Panc1 (cell line): ENCODE results near the gene SCEL. TPM values are rescaled to one million over a fixed set of nuclear protein-coding genes. Genes with fewer than 3 reads are reported as not detected.
A peak's percentile ranks its signal among the peaks of the same experiment; 100 is the strongest.

Source experiments
- ATAC-seq: fragments of 200-7000 bp; cut with Tn5 transposase; 2 replicates; pipeline ENCODE4 v1.9.1; 2020; ENCODE audit warnings: mild to moderate bottlenecking, moderate library complexity
- Bru-seq: library from RNA; stranded (reverse); fragments of 400-500 nt; gene quantifications from one replicate; lab custom pipeline; 2021; lab: Mats Ljungman, UMichigan
- BruChase-seq, 2 experiments: library from RNA; stranded (reverse); fragments of 400-500 nt; gene quantifications; one replicate each; lab custom pipeline; 2021; lab: Mats Ljungman, UMichigan
- BruUV-seq: library from RNA; stranded (reverse); fragments of 400-500 nt; replicated peaks from 2 replicates; lab custom pipeline; 2021; lab: Mats Ljungman, UMichigan
- CTCF ChIA-PET: fragments of 300-600 bp; sonication (Branson Sonifier 250); formaldehyde crosslinking; loops from one replicate; lab custom pipeline; 2022; ENCODE audit warnings: antibody characterized with exemption; lab: Charles Lee
- POLR2A ChIA-PET: fragments of 300-600 bp; sonication (Branson Sonifier 250); formaldehyde crosslinking; loops from one replicate; lab custom pipeline; 2022; ENCODE audit warnings: antibody characterized with exemption; lab: Charles Lee
- DNase-seq: peaks from one replicate; pipeline ENCODE4 v3.0.0-alpha.2; 2010; ENCODE audit warnings: low read depth, low spot score
- H3K27ac ChIP-seq: 2 replicates; pipeline ENCODE4 v1.5.1; 2011; ENCODE audit warnings: mild to moderate bottlenecking, low read length, inconsistent platforms
- H3K27me3 ChIP-seq: fragments of 200-500 bp; sonication (Bioruptor generic); 2 replicates; pipeline ENCODE4 v1.6.0; 2014; ENCODE audit warnings: low read length, inconsistent platforms; ENCODE audit not compliant: control insufficient read depth, insufficient read depth
- H3K36me3 ChIP-seq: fragments of 200-500 bp; sonication (Bioruptor generic); 2 replicates; pipeline ENCODE4 v1.5.1; 2014; ENCODE audit warnings: inconsistent platforms, mild to moderate bottlenecking, low read length, moderate library complexity; ENCODE audit not compliant: control insufficient read depth, insufficient read depth
- H3K4me1 ChIP-seq: 2 replicates; pipeline ENCODE4 v1.5.1; 2011; ENCODE audit warnings: inconsistent platforms, mild to moderate bottlenecking, low read length, moderate library complexity; ENCODE audit not compliant: control insufficient read depth, insufficient read depth
- H3K4me3 ChIP-seq, 2 experiments: 2 replicates each; pipeline ENCODE4 v1.5.1; 2011 to 2012; ENCODE audit warnings: low read depth in 2 of 2, low read length in 2 of 2, mild to moderate bottlenecking in 2 of 2, inconsistent platforms in 1 of 2, moderate library complexity in 1 of 2
- H3K9me3 ChIP-seq: fragments of 200-500 bp; sonication (Bioruptor generic); 2 replicates; pipeline ENCODE4 v1.5.1; 2014; ENCODE audit warnings: low read depth, mild to moderate bottlenecking, inconsistent platforms, low read length, moderate library complexity; ENCODE audit not compliant: control insufficient read depth, insufficient read depth
- CTCF ChIP-seq: fragments of 450-650 bp; IDR thresholded peaks from 2 replicates; pipeline ENCODE4 v1.5.1; 2017; ENCODE audit warnings: mild to moderate bottlenecking
- POLR2AphosphoS5 ChIP-seq: IDR thresholded peaks from 2 replicates; pipeline ENCODE4 v1.6.1; 2012; ENCODE audit warnings: mild to moderate bottlenecking, low read depth, low read length, moderate library complexity
- REST ChIP-seq, 2 experiments: IDR thresholded peaks; 2 replicates each; pipeline ENCODE4 v1.6.1; 2011 to 2012; ENCODE audit warnings: low read depth in 2 of 2, control low read depth in 1 of 2, low read length in 1 of 2, mild to moderate bottlenecking in 1 of 2, moderate library complexity in 1 of 2; ENCODE audit not compliant: insufficient read depth in 1 of 2
- SIN3A ChIP-seq: IDR thresholded peaks from 2 replicates; pipeline ENCODE4 v1.6.1; 2012; ENCODE audit warnings: low read depth, mild to moderate bottlenecking, low read length, moderate library complexity, borderline replicate concordance; ENCODE audit not compliant: insufficient read depth
- TCF7L2 ChIP-seq: IDR thresholded peaks from 2 replicates; pipeline ENCODE4 v1.6.1; 2011; ENCODE audit warnings: mild to moderate bottlenecking, low read depth, low read length, inconsistent platforms
- in situ Hi-C: cut with HindIII; loops from 2 replicates; pipeline ENCODE4 v1.10.0; 2016; ENCODE audit warnings: low sequenced_read_pairs, low pct_unique_long_range_greater_than_20kb
- intact Hi-C: fragments of 100-400 bp; cut with micrococcal nuclease; formaldehyde crosslinking; loops from one replicate; pipeline ENCODE4 v1.10.0; 2022; ENCODE audit not compliant: unreplicated experiment
- long read RNA-seq: library from polyadenylated mRNA; unstranded; transcript quantifications from one replicate; pipeline ENCODE4 v2.0.0, GENCODE V29; 2021; ENCODE audit not compliant: unreplicated experiment
- polyA plus RNA-seq: library from polyadenylated mRNA; unstranded; fragments of >200 nt; gene quantifications from one replicate; pipeline ENCODE4 v1.2.1, GENCODE V29; 2012; ENCODE audit warnings: missing spikeins; ENCODE audit not compliant: insufficient read length
- total RNA-seq: library from RNA; stranded (reverse); gene quantifications from one replicate; pipeline ENCODE4 v1.2.1, GENCODE V29; 2021; ENCODE audit not compliant: unreplicated experiment

Gene SCEL
- not detected for total RNA-seq
- polyA plus RNA-seq, result not detected
- percentile 1 among the genes with signal in this experiment for Bru-seq, nascent RNA
- percentile 2 among the genes with signal in this experiment for BruChase-seq, experiment 1, labeled RNA remaining after a 2-hour chase
- not detected for BruChase-seq, experiment 2, labeled RNA remaining after a 6-hour chase
- long read RNA-seq, result 0 reads

GRCh38 chr13:77535448-77535847 is at the start of gene SCEL:
SCEL (plus strand) TSS chr13:77535706; CDS start chr13:77555876, 20,170 bp downstream.
- in situ Hi-C loops (no loop called here), intact Hi-C loops (no loop called here)
- POLR2A ChIA-PET, result no interaction called here
- no peaks in the 10 kb centered on the region for H3K36me3 ChIP-seq
- no peak within 1 kb of the TSS for H3K4me3 ChIP-seq
- H3K9me3 ChIP-seq, result no peaks in the 10 kb centered on the region
- H3K4me1 ChIP-seq, result no peaks in the 10 kb centered on the region
- CTCF ChIA-PET, result no interaction called here
- no peak for TF ChIP-seq REST (IDR thresholded peaks at IDR 0.05; ENCODE audit: insufficient read depth in 1 of 2, low read depth in 2 of 2, low read length in 1 of 2)
- no peak for TF ChIP-seq TCF7L2
- no peak for TF ChIP-seq CTCF
- TF ChIP-seq SIN3A, result no peak
- no peak for TF ChIP-seq POLR2AphosphoS5
- no TSS peak for BruUV-seq
- H3K27ac ChIP-seq, result no peak within 1 kb of the TSS
- DNase-seq (no peak), ATAC-seq (no peak)
- H3K27me3 ChIP-seq, result 0 out of 2 replicates have a peak, but pooled peaks cover 2% of the 10 kb centered on the region

GRCh38 chr13:77489566-77490337 is 45.8 kb upstream of the SCEL start:
- DNase-seq (no peak), ATAC-seq (no peak)
- CTCF ChIA-PET, result no interaction called here
- no peaks in the 10 kb centered on the region for H3K36me3 ChIP-seq
- H3K4me3 ChIP-seq, result no peak overlapping the region
- H3K4me1 ChIP-seq, result no peaks in the 10 kb centered on the region
- intact Hi-C loops, result no loop called here
- TF ChIP-seq CTCF, result no peak
- TF ChIP-seq REST (IDR thresholded peaks at IDR 0.05; ENCODE audit: insufficient read depth in 1 of 2, low read depth in 2 of 2, low read length in 1 of 2), result no peak
- TF ChIP-seq SIN3A, result no peak
- TF ChIP-seq TCF7L2, result no peak
- no peak for TF ChIP-seq POLR2AphosphoS5
- POLR2A ChIA-PET, result no interaction called here
- H3K27me3 ChIP-seq, result no peaks in the 10 kb centered on the region
- no TSS peak for BruUV-seq
- in situ Hi-C loops, result no loop called here
- H3K27ac ChIP-seq, result no peak overlapping the region
- H3K9me3 ChIP-seq, result no peaks in the 10 kb centered on the region
